H1 (cell line): ENCODE data around the gene WASHC4. TPM values are rescaled to one million over a fixed set of nuclear protein-coding genes. Genes with fewer than 3 reads are reported as not detected.

ENCODE experiments used
- CTCF ChIA-PET: fragments of 300-600 bp; sonication (Branson Sonifier 250); formaldehyde crosslinking; loops from one replicate; lab custom pipeline; 2021; ENCODE audit not compliant: partially characterized antibody; lab: Charles Lee
- POLR2A ChIA-PET: fragments of 300-600 bp; sonication (Branson Sonifier 250); formaldehyde crosslinking; loops from one replicate; lab custom pipeline; 2021; ENCODE audit warnings: inconsistent platforms; ENCODE audit not compliant: partially characterized antibody; lab: Charles Lee
- DNase-seq, 2 experiments: peaks; one replicate each; pipeline versions ENCODE4 v3.0.0 to v3.0.0-alpha.2; 2010 to 2022; ENCODE audit warnings: low spot score in 2 of 2, low read depth in 1 of 2, mixed read lengths in 1 of 2
- FAIRE-seq: peaks from 2 replicates; lab custom pipeline; 2011; peaks lifted over from hg19 to GRCh38; lab: Jason Lieb, UNC
- H2AFZ ChIP-seq: 2 replicates; pipeline ENCODE4 v1.8.1; 2012; ENCODE audit warnings: low read length, inconsistent platforms
- H2AK5ac ChIP-seq: 2 replicates; pipeline ENCODE4 v1.6.1; 2013; ENCODE audit warnings: low read depth, low read length
- H2BK120ac ChIP-seq: replicated peaks from 2 replicates; pipeline ENCODE3; 2013; ENCODE audit warnings: low read depth, low read length, inconsistent platforms
- H2BK12ac ChIP-seq: 2 replicates; pipeline ENCODE4 v1.6.1; 2013; ENCODE audit warnings: low read depth, low read length
- H2BK15ac ChIP-seq: 2 replicates; pipeline ENCODE4 v1.6.1; 2013; ENCODE audit warnings: low read length
- H2BK20ac ChIP-seq: 2 replicates; pipeline ENCODE4 v1.6.1; 2013; ENCODE audit warnings: low read length
- H2BK5ac ChIP-seq: 2 replicates; pipeline ENCODE4 v1.6.1; 2013; ENCODE audit warnings: low read depth, low read length
- H3K14ac ChIP-seq: 2 replicates; pipeline ENCODE4 v1.6.1; 2013; ENCODE audit warnings: inconsistent platforms; ENCODE audit not compliant: insufficient read length
- H3K18ac ChIP-seq: 2 replicates; pipeline ENCODE4 v1.6.1; 2013; ENCODE audit warnings: low read length; ENCODE audit errors: extremely low read depth
- H3K23ac ChIP-seq: 2 replicates; pipeline ENCODE4 v1.6.1; 2013; ENCODE audit warnings: inconsistent platforms; ENCODE audit not compliant: insufficient read length
- H3K23me2 ChIP-seq: 2 replicates; pipeline ENCODE4 v1.6.1; 2013; ENCODE audit warnings: low read depth, low read length
- H3K27ac ChIP-seq: 2 replicates; pipeline ENCODE4 v1.6.1; 2011; ENCODE audit warnings: low read depth, low read length, inconsistent platforms
- H3K27me3 ChIP-seq, 4 experiments: replicated peaks in 1 of 4; 1 replicate in 1 of 4; 2 replicates in 3 of 4; pipeline versions ENCODE4 v1.6.1 to v1.8.1; 2011 to 2013; ENCODE audit warnings: low read length in 3 of 4, mild to moderate bottlenecking in 3 of 4, inconsistent platforms in 2 of 4, mixed read lengths in 2 of 4, moderate library complexity in 1 of 4; ENCODE audit not compliant: control insufficient read depth in 3 of 4, insufficient read depth in 3 of 4; ENCODE audit errors: extremely low read depth in 1 of 4
- H3K36me3 ChIP-seq, 4 experiments: 2 replicates each; pipeline versions ENCODE4 v1.6.1 to v1.8.1; 2011 to 2013; ENCODE audit warnings: mild to moderate bottlenecking in 4 of 4, low read length in 3 of 4, moderate library complexity in 2 of 4, control low read depth in 1 of 4, inconsistent platforms in 1 of 4; ENCODE audit not compliant: insufficient read depth in 4 of 4, control insufficient read depth in 2 of 4
- H3K4ac ChIP-seq: replicated peaks from 2 replicates; pipeline ENCODE3; 2013; ENCODE audit warnings: low read length, low read depth, mixed read lengths, inconsistent platforms; ENCODE audit not compliant: insufficient read length
- H3K4me1 ChIP-seq, 4 experiments: replicated peaks in 1 of 4; 1 replicate in 1 of 4; 2 replicates in 3 of 4; pipeline versions ENCODE4 v1.6.1 to v1.8.1; 2011 to 2013; ENCODE audit warnings: low read length in 3 of 4, inconsistent platforms in 2 of 4, mixed read lengths in 1 of 4; ENCODE audit not compliant: insufficient read depth in 4 of 4, control insufficient read depth in 3 of 4
- H3K4me2 ChIP-seq, 2 experiments: 2 replicates each; pipeline versions ENCODE4 v1.6.1 to v1.8.1; 2011 to 2013; ENCODE audit warnings: low read depth in 2 of 2, low read length in 2 of 2, control low read depth in 1 of 2, inconsistent platforms in 1 of 2, mild to moderate bottlenecking in 1 of 2; ENCODE audit not compliant: insufficient read depth in 1 of 2
- H3K4me3 ChIP-seq, 4 experiments: fragments of 200-600, 300-600 bp in 1 of 4; sonication (generic), shearing (Covaris generic), sonication (Bioruptor Twin) in 1 of 4; 2 replicates each; pipeline versions ENCODE4 v1.5.1 to v1.8.1; 2011 to 2016; ENCODE audit warnings: low read length in 4 of 4, low read depth in 3 of 4, control low read depth in 2 of 4, inconsistent platforms in 2 of 4, mild to moderate bottlenecking in 2 of 4, mixed read lengths in 1 of 4, moderate library complexity in 1 of 4; ENCODE audit not compliant: insufficient read depth in 2 of 4; ENCODE audit errors: extremely low read depth in 1 of 4
- H3K56ac ChIP-seq: replicated peaks from 2 replicates; pipeline ENCODE3; 2013; ENCODE audit warnings: low read depth, mild to moderate bottlenecking, mixed read lengths, low read length, inconsistent platforms; ENCODE audit not compliant: insufficient read length
- H3K79me1 ChIP-seq: 2 replicates; pipeline ENCODE4 v1.6.1; 2013; ENCODE audit warnings: low read depth, low read length, control low read depth
- H3K79me2 ChIP-seq, 2 experiments: 2 replicates each; pipeline versions ENCODE4 v1.6.1 to v1.8.1; 2012 to 2013; ENCODE audit warnings: low read length in 2 of 2, mild to moderate bottlenecking in 2 of 2, inconsistent platforms in 1 of 2; ENCODE audit not compliant: insufficient read depth in 2 of 2, control insufficient read depth in 1 of 2
- H3K9ac ChIP-seq, 4 experiments: replicated peaks in 1 of 4; 1 replicate in 1 of 4; 2 replicates in 3 of 4; pipeline versions ENCODE4 v1.6.1 to v1.8.1; 2011 to 2013; ENCODE audit warnings: low read depth in 3 of 4, low read length in 3 of 4, control low read depth in 2 of 4, mild to moderate bottlenecking in 2 of 4, moderate library complexity in 2 of 4, inconsistent platforms in 1 of 4; ENCODE audit errors: extremely low read depth in 1 of 4
- H3K9me3 ChIP-seq, 2 experiments: 2 replicates each; pipeline versions ENCODE4 v1.6.1 to v1.8.1; 2012 to 2013; ENCODE audit warnings: mild to moderate bottlenecking in 2 of 2, moderate library complexity in 2 of 2, control low read depth in 1 of 2, inconsistent platforms in 1 of 2, low read depth in 1 of 2, low read length in 1 of 2, mixed read lengths in 1 of 2; ENCODE audit not compliant: insufficient read depth in 2 of 2
- H4K20me1 ChIP-seq, 2 experiments: replicated peaks in 1 of 2; 2 replicates each; pipeline versions ENCODE3 to v1.8.1; 2011 to 2013; ENCODE audit warnings: inconsistent platforms in 2 of 2, low read length in 2 of 2, mild to moderate bottlenecking in 1 of 2; ENCODE audit not compliant: insufficient read depth in 2 of 2, control insufficient read depth in 1 of 2
- H4K5ac ChIP-seq: 2 replicates; pipeline ENCODE4 v1.6.1; 2013; ENCODE audit warnings: low read length, low read depth, mixed read lengths, inconsistent platforms; ENCODE audit not compliant: insufficient read length
- H4K8ac ChIP-seq: 2 replicates; pipeline ENCODE4 v1.8.0; 2013; ENCODE audit warnings: mild to moderate bottlenecking, moderate library complexity, low read length, inconsistent platforms; ENCODE audit not compliant: insufficient read depth; ENCODE audit errors: extremely low read depth
- H4K91ac ChIP-seq: replicated peaks from 2 replicates; pipeline ENCODE3; 2013; ENCODE audit warnings: low read length, mixed read lengths, inconsistent platforms; ENCODE audit not compliant: insufficient read length
- ASH2L ChIP-seq: fragments of 200-600, 300-600 bp; sonication (generic); IDR thresholded peaks from one replicate; pipeline ENCODE4 v1.7.1; 2017; ENCODE audit warnings: low read length
- BACH1 ChIP-seq: IDR thresholded peaks from 2 replicates; pipeline ENCODE4 v1.6.1; 2012; ENCODE audit warnings: low read length, improper control_type of control experiment
- BCL11A ChIP-seq, 2 experiments: IDR thresholded peaks; one replicate each; pipeline ENCODE4 v1.6.1; 2011; ENCODE audit warnings: low read depth in 2 of 2, low read length in 2 of 2, mild to moderate bottlenecking in 2 of 2
- CBX8 ChIP-seq: fragments of 300-800, 300-1000 bp; sonication (generic); IDR thresholded peaks from 2 replicates; pipeline ENCODE4 v1.7.1; 2016; ENCODE audit warnings: low read depth, low read length, borderline replicate concordance
- CEBPB ChIP-seq: IDR thresholded peaks from 2 replicates; pipeline ENCODE4 v1.6.1; 2012; ENCODE audit warnings: low read depth, low read length
- EGR1 ChIP-seq: IDR thresholded peaks from 2 replicates; pipeline ENCODE4 v1.6.1; 2011; ENCODE audit warnings: low read depth, low read length, borderline replicate concordance
- GTF2F1 ChIP-seq: IDR thresholded peaks from 2 replicates; pipeline ENCODE4 v1.6.1; 2012; ENCODE audit warnings: low read depth, low read length, improper control_type of control experiment, borderline replicate concordance
- MAFK ChIP-seq: IDR thresholded peaks from 2 replicates; pipeline ENCODE4 v1.6.1; 2012; ENCODE audit warnings: low read depth, mild to moderate bottlenecking, improper control_type of control experiment, low read length
- RFX5 ChIP-seq: IDR thresholded peaks from 2 replicates; pipeline ENCODE4 v1.6.1; 2011; ENCODE audit warnings: low read depth, low read length, improper control_type of control experiment, borderline replicate concordance
- SIN3A ChIP-seq, 2 experiments: IDR thresholded peaks in 1 of 2; conservative IDR thresholded peaks in 1 of 2; 2 replicates each; pipeline ENCODE4 v1.6.1; 2011 to 2012; ENCODE audit warnings: low read length in 2 of 2, improper control_type of control experiment in 1 of 2, low read depth in 1 of 2, mild to moderate bottlenecking in 1 of 2
- SP2 ChIP-seq: IDR thresholded peaks from 2 replicates; pipeline ENCODE4 v1.6.1; 2012; ENCODE audit warnings: mild to moderate bottlenecking, low read length, inconsistent platforms
- YY1 ChIP-seq: IDR thresholded peaks from 2 replicates; pipeline ENCODE4 v1.6.1; 2011; ENCODE audit warnings: low read depth, mild to moderate bottlenecking, low read length
- WGBS, 2 experiments: shearing (Covaris generic) in 1 of 2; methylation state at CpG; one replicate each; pipeline versions ENCODE4 v1.1.6 to v1.1.7; 2013 to 2015; ENCODE audit warnings: low lambda C conversion rate in 2 of 2, mixed read lengths in 2 of 2, inconsistent platforms in 1 of 2, low coverage in 1 of 2, missing lambda C conversion rate in 1 of 2; ENCODE audit not compliant: insufficient replicate concordance in 2 of 2, insufficient coverage in 1 of 2, insufficient read length in 1 of 2; ENCODE audit errors: extremely low coverage in 1 of 2, missing lambda C conversion rate in 1 of 2; 5-methylcytosine and 5-hydroxymethylcytosine counted together
- polyA plus RNA-seq, 7 experiments: library from polyadenylated mRNA; depleted of rRNA in 3 of 7; stranded (reverse) in 5 of 7; unstranded in 2 of 7; fragments of >200 nt in 5 of 7; fragments of 200-250 nt in 2 of 7; gene quantifications; 1 replicate in 5 of 7; 2 replicates in 1 of 7; 4 replicates in 1 of 7; pipeline versions ENCODE4 v1.2.1 to v1.2.3, GENCODE V29; 2011 to 2013; ENCODE audit warnings: missing spikeins in 2 of 7, mixed read lengths in 2 of 7
- total RNA-seq: library from RNA; stranded (reverse); fragmentation: NEBNext Ultra II Directional; extraction: Animal tissue kit (Norgen Biotek cat#: 25700); gene quantifications from 2 replicates; pipeline ENCODE4 v1.2.1, GENCODE V29; 2021
- TF ChIP-seq, protein P1 (sequence below), 3 experiments: IDR thresholded peaks; 1 replicate in 2 of 3; 2 replicates in 1 of 3; pipeline versions ENCODE4 v1.5.1 to v1.6.1; 2011; ENCODE audit warnings: low read length in 3 of 3, mild to moderate bottlenecking in 3 of 3, inconsistent platforms in 2 of 3, low read depth in 1 of 3, moderate library complexity in 1 of 3; ENCODE audit not compliant: insufficient read depth in 1 of 3; ENCODE audit errors: control extremely low read depth in 1 of 3

The WASHC4 gene
- total and polyA plus RNA-seq, 2 of the 8 experiments (the other 6 are each of a cell fraction or from before 2014, with no cell fraction given): 13.0 to 38.5 TPM

DNA sequence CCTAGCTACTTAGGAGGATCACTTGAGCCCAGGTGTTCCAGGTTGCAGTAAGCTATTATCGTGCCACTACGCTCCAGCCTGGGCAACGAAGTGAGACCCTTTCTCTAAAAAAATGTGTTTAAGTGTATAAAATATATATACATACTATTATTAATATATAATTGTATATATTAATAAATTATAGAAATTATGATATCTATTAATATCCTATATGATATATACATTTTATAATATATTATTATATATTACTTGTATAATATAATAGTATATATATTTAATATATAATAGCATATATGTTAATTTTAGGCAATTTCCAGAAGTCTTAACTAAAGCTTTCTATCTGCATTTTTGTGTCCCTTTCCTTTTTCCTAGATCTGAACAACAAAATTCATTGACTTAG, 35.5 kb upstream of the WASHC4 start:
- Histone ChIP-seq H2BK120ac (no peak overlapping the region), H3K23ac (no peak overlapping the region), H3K27me3 (no peaks in the 10 kb centered on the region), H3K4ac (no peak overlapping the region), H3K36me3 (no peaks in the 10 kb centered on the region), H3K79me1 (no peaks in the 10 kb centered on the region), H3K18ac (no peak overlapping the region), H3K14ac (no peak overlapping the region), H4K20me1 (no peaks in the 10 kb centered on the region), H3K27ac (no peak overlapping the region), H2BK15ac (no peak overlapping the region), H4K5ac (no peak overlapping the region), H4K91ac (no peak overlapping the region), H3K9ac (no peak overlapping the region), H3K56ac (no peak overlapping the region), H3K4me2 (no peak overlapping the region), H3K79me2 (no peaks in the 10 kb centered on the region), H2BK5ac (no peak overlapping the region), H2AK5ac (no peak overlapping the region), H4K8ac (no peak overlapping the region), H3K9me3 (no peaks in the 10 kb centered on the region), H2BK12ac (no peak overlapping the region), H3K4me3 (no peak overlapping the region), H3K23me2 (no peaks in the 10 kb centered on the region), H2BK20ac (no peak overlapping the region), H3K4me1 (no peaks in the 10 kb centered on the region), H2AFZ (no peak overlapping the region)
- WGBS, 2 experiments: 91% methylated on average over 3 of the region's 3 CpGs; no CpG with 5 or more reads in 1 of the 2 experiments
- POLR2A ChIA-PET: interaction anchor here (1.5 to 2.0 kb wide), 2 partner anchors 12 to 36 kb away, joined by 5 to 7 read pairs; partner anchors contain the start of genes ALDH1L2 and WASHC4
- CTCF ChIA-PET: interaction anchor here (0.6 kb wide), 1 partner anchor 373 kb away, joined by 3 read pairs; no protein-coding TSS in a partner anchor
- no peak for FAIRE-seq
- no peak for DNase-seq
- TF ChIP-seq YY1 (no peak), BCL11A (IDR thresholded peaks at IDR 0.05; ENCODE audit: low read depth in 2 of 2, low read length in 2 of 2) (no peak), SP2 (no peak), GTF2F1 (no peak), EGR1 (no peak), RFX5 (no peak), CEBPB (no peak), SIN3A (conservative IDR thresholded peaks at IDR 0.05 in 1 of 2, IDR thresholded peaks at IDR 0.05 in 1 of 2; ENCODE audit: low read depth in 1 of 2, low read length in 2 of 2) (no peak), BACH1 (no peak), ASH2L (no peak), MAFK (no peak), CBX8 (no peak)
- TF ChIP-seq, protein P1, sequence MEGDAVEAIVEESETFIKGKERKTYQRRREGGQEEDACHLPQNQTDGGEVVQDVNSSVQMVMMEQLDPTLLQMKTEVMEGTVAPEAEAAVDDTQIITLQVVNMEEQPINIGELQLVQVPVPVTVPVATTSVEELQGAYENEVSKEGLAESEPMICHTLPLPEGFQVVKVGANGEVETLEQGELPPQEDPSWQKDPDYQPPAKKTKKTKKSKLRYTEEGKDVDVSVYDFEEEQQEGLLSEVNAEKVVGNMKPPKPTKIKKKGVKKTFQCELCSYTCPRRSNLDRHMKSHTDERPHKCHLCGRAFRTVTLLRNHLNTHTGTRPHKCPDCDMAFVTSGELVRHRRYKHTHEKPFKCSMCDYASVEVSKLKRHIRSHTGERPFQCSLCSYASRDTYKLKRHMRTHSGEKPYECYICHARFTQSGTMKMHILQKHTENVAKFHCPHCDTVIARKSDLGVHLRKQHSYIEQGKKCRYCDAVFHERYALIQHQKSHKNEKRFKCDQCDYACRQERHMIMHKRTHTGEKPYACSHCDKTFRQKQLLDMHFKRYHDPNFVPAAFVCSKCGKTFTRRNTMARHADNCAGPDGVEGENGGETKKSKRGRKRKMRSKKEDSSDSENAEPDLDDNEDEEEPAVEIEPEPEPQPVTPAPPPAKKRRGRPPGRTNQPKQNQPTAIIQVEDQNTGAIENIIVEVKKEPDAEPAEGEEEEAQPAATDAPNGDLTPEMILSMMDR (IDR thresholded peaks at IDR 0.05; ENCODE audit: control extremely low read depth in 1 of 3, insufficient read depth in 1 of 3, low read depth in 1 of 3, low read length in 3 of 3): no peak
